Measurements from ENCODE around the gene BTBD16.

The BTBD16 gene

GRCh38 chr10:122282909-122283308 is 11.8 kb downstream of the BTBD16 start:
- peak overlapping the region; percentile 44 to 73 (median 69) for H3K4me2 ChIP-seq
- peaks cover 14 to 31% (median 25%) of the 10 kb centered on the region in 10 experiments for H3K4me1 ChIP-seq
- no peak for TF ChIP-seq Cebpa-rat (IDR thresholded peaks at IDR 0.05)
- H3K9ac ChIP-seq: no peak overlapping the region
- H3K9me3 ChIP-seq (replicated peaks in 1 of 11): no peaks in the 10 kb centered on the region
- H3K4me3 ChIP-seq: no peak overlapping the region
- H3K27me3 ChIP-seq: no peaks in the 10 kb centered on the region
- H4K20me1 ChIP-seq: no peaks in the 10 kb centered on the region
- no peaks in the 10 kb centered on the region for H3K36me3 ChIP-seq
- 0 out of 22 replicates have a peak overlapping the region, but pooled peaks of 1 of the 11 experiments have one; percentile 21 for H3K27ac ChIP-seq

- peak overlapping the region in 7 of 11 experiments; percentile 2 to 46 (median 4); a peak in 7 of 22 replicates for H3K4me2 ChIP-seq
Measured at GRCh38 chr10:122285506-122286444, 14.7 kb downstream of the BTBD16 start.

GRCh38 chr10:122286867-122287266 is 15.8 kb downstream of the BTBD16 start:
- Histone ChIP-seq H3K4me3 (no peak overlapping the region), H3K36me3 (no peaks in the 10 kb centered on the region), H3K4me2 (no peak overlapping the region), H3K9ac (no peak overlapping the region), H3K9me3 (replicated peaks in 1 of 11) (no peaks in the 10 kb centered on the region), H3K4me1 (peaks cover 12 to 35% (median 29%) of the 10 kb centered on the region in 10 experiments), H3K27ac (no peak overlapping the region), H3K27me3 (no peaks in the 10 kb centered on the region), H4K20me1 (no peaks in the 10 kb centered on the region)
- no peak for TF ChIP-seq Cebpa-rat (IDR thresholded peaks at IDR 0.05)

More at GRCh38 chr10:122285506-122286444, 14.7 kb downstream of the BTBD16 start:
- Histone ChIP-seq H3K27ac (no peak overlapping the region), H3K36me3 (no peaks in the 10 kb centered on the region), H3K9me3 (replicated peaks in 1 of 11) (no peaks in the 10 kb centered on the region), H3K4me3 (no peak overlapping the region), H3K4me1 (peaks cover 15 to 34% (median 29%) of the 10 kb centered on the region in 10 experiments), H4K20me1 (no peaks in the 10 kb centered on the region), H3K27me3 (no peaks in the 10 kb centered on the region), H3K9ac (no peak overlapping the region)
- TF ChIP-seq Cebpa-rat (IDR thresholded peaks at IDR 0.05): no peak

- H3K9me3 ChIP-seq (replicated peaks in 1 of 11): no peaks in the 10 kb centered on the region
- H3K36me3 ChIP-seq: no peaks in the 10 kb centered on the region
- H3K27me3 ChIP-seq: no peaks in the 10 kb centered on the region
- no peak overlapping the region for H3K4me3 ChIP-seq
- no peak overlapping the region for H3K9ac ChIP-seq
- H3K4me1 ChIP-seq: peaks cover 5 to 28% (median 22%) of the 10 kb centered on the region in 10 experiments
- no peak overlapping the region for H3K27ac ChIP-seq
- no peak overlapping the region for H3K4me2 ChIP-seq
- no peaks in the 10 kb centered on the region for H4K20me1 ChIP-seq
- TF ChIP-seq Cebpa-rat (IDR thresholded peaks at IDR 0.05): no peak
Measured at GRCh38 chr10:122287570-122287969, 16.5 kb downstream of the BTBD16 start.

- no peak for TF ChIP-seq Cebpa-rat (IDR thresholded peaks at IDR 0.05)
- no peak overlapping the region for H3K9ac ChIP-seq
- no peaks in the 10 kb centered on the region for H3K9me3 ChIP-seq (replicated peaks in 1 of 11)
- peaks cover 0 to 22% (median 16%) of the 10 kb centered on the region in 10 experiments; a peak in 13 of 20 replicates for H3K4me1 ChIP-seq
- H3K4me2 ChIP-seq: no peak overlapping the region
- no peaks in the 10 kb centered on the region for H4K20me1 ChIP-seq
- H3K4me3 ChIP-seq: no peak overlapping the region
- H3K27ac ChIP-seq: no peak overlapping the region
- H3K27me3 ChIP-seq: no peaks in the 10 kb centered on the region
- H3K36me3 ChIP-seq: no peaks in the 10 kb centered on the region
Measured at GRCh38 chr10:122288262-122288661, 17.2 kb downstream of the BTBD16 start.

- Histone ChIP-seq H3K4me1 (peaks cover 0 to 22% (median 16%) of the 10 kb centered on the region in 10 experiments; a peak in 12 of 20 replicates), H3K27me3 (no peaks in the 10 kb centered on the region), H3K27ac (no peak overlapping the region), H3K9me3 (replicated peaks in 1 of 11) (no peaks in the 10 kb centered on the region), H3K4me2 (no peak overlapping the region), H4K20me1 (no peaks in the 10 kb centered on the region), H3K4me3 (no peak overlapping the region), H3K36me3 (no peaks in the 10 kb centered on the region), H3K9ac (no peak overlapping the region)
- TF ChIP-seq Cebpa-rat (IDR thresholded peaks at IDR 0.05): no peak
Measured at GRCh38 chr10:122288917-122289316, 17.8 kb downstream of the BTBD16 start.

- Histone ChIP-seq H3K27me3 (no peaks in the 10 kb centered on the region), H4K20me1 (no peaks in the 10 kb centered on the region), H3K27ac (no peak overlapping the region), H3K9me3 (replicated peaks in 1 of 11) (no peaks in the 10 kb centered on the region), H3K36me3 (no peaks in the 10 kb centered on the region), H3K4me3 (no peak overlapping the region), H3K9ac (no peak overlapping the region), H3K4me2 (peak overlapping the region in 6 of 11 experiments; percentile 3 to 42 (median 24); a peak in 8 of 22 replicates), H3K4me1 (peaks cover 0 to 29% (median 25%) of the 10 kb centered on the region in 10 experiments; a peak in 14 of 20 replicates)
- no peak for TF ChIP-seq Cebpa-rat (IDR thresholded peaks at IDR 0.05)
Measured at GRCh38 chr10:122290334-122290733, 19.2 kb downstream of the BTBD16 start.

- Histone ChIP-seq H3K27ac (no peak overlapping the region), H3K4me1 (peaks cover 0 to 26% (median 21%) of the 10 kb centered on the region in 10 experiments; a peak in 14 of 20 replicates), H3K9ac (no peak overlapping the region), H3K36me3 (no peaks in the 10 kb centered on the region), H3K4me3 (no peak overlapping the region), H3K4me2 (peak overlapping the region in 8 of 11 experiments; percentile 3 to 42 (median 32); a peak in 13 of 22 replicates), H3K27me3 (no peaks in the 10 kb centered on the region), H4K20me1 (no peaks in the 10 kb centered on the region), H3K9me3 (replicated peaks in 1 of 11) (no peaks in the 10 kb centered on the region)
- no peak for TF ChIP-seq Cebpa-rat (IDR thresholded peaks at IDR 0.05)
Measured at GRCh38 chr10:122290833-122291532, 19.9 kb downstream of the BTBD16 start.

- no peak overlapping the region for H3K4me2 ChIP-seq
- no peaks in the 10 kb centered on the region for H3K9me3 ChIP-seq (replicated peaks in 1 of 11)
- H3K4me3 ChIP-seq: no peak overlapping the region
- no peaks in the 10 kb centered on the region for H4K20me1 ChIP-seq
- H3K27me3 ChIP-seq: no peaks in the 10 kb centered on the region
- H3K36me3 ChIP-seq: no peaks in the 10 kb centered on the region
- no peak overlapping the region for H3K9ac ChIP-seq
- H3K27ac ChIP-seq: no peak overlapping the region
- peaks cover 0 to 22% (median 17%) of the 10 kb centered on the region in 10 experiments; a peak in 12 of 20 replicates for H3K4me1 ChIP-seq
- TF ChIP-seq Cebpa-rat (IDR thresholded peaks at IDR 0.05): no peak
Measured at GRCh38 chr10:122291739-122292138, 20.6 kb downstream of the BTBD16 start.
